NCI-H2227 (cell line): ENCODE results near the gene DUOX2.
"Not testable (repeated sequence)": the region's sequence is repeated elsewhere in the genome, so short reads cannot be mapped to it uniquely, and the experiment has no call there.

Source experiments
- DNase-seq: peaks from one replicate; lab custom pipeline; 2025; ENCODE audit not compliant: unreplicated experiment; lab: John Stamatoyannopoulos, UW

The DUOX2 gene

DNA sequence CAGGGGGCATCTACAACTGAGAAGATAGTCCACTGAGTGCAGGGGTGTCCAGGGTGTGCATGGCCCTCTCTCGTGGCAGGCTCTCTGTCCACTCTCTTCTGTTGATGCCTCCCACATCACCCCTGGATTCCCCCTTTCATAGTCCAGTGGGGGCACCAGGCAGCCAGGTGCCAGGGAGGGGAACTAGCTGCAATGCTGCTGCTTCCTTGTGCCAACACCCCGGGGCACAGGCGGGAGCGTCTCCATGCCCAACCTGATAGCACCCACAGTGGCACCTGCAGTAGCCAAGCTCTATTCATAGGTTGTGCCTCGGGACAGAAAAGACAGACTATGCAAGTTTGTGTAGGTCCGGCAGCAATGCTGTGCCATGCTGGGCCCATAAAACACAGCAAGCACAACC, 11.7 kb downstream of the DUOX2 start:
- no peak for DNase-seq

DNA sequence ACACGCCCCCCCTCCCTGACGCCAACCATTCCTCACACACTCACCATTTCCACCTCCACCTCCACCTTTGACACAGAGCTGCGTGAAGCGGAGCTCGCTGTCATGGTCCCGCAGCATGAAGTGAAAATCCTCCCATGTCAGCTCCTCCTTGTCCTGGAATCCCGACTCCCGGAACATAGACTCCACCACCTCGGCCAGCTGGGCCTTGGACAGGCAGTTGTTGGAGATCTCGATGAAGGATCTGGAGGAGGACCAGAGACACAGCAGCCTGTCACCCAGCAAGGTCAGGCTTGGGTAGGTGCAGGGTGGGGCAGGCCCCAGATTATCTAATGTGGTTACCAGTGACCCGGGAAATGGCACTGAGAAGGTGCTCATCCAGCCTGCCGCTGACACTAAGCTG, 12.2 kb downstream of the DUOX2 start:
- no peak for DNase-seq

DNA sequence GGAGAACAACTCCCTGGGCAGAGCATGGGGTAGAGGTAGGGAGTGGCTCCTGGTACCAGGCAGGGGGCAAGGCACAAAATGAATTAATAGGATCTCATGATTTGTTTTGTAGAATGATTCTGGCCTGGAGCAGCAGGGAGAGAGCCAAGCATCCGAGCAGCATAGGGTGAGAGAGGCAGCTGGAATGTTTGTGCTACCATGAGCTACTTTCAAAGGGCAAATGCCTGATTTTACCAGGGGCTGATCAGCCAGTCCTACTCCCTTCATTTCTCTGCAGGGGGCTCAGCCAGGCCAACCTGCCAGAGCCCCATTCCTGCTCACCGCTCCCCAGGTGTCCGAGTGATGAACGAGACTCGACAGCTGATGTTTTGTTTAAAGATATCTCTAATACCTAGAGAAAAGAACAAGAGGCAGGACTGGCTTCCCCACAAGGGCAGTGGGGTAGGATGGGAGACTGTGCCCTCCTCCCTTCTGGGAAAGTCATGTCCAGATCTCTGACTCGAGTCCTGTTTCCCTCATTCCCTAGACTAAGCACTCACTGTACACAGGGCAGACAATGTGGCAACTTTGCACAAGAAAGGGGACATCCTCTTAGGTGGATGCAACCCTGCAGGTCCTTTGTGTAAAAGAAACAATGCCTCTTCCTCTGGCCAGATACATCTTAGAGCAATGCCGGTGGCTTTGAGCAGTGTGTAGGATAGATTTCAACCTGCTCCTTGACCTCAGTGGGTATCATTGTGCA, 12.9 kb downstream of the DUOX2 start:
- no peak for DNase-seq

DNA sequence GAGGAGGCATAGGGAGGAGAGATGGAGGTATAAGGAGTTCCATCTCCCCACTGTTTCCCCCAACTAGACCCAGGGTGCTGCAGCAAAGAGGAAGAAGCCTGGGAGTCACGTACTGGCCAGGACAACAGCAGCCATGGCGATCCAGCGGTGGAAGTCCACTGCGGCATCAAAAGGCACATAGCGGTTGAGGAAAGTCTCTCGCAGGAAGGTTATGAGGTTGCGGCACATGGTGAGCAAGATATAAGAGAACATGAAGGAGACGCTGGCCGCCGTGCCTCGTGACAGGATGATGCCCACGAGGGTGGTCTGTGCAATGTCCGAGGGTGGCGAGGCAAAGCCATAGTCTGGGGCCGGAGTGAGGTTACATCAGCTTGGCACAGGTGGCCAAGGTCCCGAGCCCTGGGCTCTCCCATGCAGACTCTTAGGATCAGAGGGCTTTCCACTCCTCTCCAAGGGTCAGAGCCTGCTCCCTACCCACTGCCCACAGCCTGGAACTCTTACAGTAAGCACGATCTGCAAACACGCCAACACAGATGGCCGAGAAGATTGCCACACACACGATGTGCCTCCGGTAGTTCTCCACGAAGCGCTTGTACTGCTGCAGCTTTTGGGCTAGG, 14.3 kb downstream of the DUOX2 start:
- no peak for DNase-seq

DNA sequence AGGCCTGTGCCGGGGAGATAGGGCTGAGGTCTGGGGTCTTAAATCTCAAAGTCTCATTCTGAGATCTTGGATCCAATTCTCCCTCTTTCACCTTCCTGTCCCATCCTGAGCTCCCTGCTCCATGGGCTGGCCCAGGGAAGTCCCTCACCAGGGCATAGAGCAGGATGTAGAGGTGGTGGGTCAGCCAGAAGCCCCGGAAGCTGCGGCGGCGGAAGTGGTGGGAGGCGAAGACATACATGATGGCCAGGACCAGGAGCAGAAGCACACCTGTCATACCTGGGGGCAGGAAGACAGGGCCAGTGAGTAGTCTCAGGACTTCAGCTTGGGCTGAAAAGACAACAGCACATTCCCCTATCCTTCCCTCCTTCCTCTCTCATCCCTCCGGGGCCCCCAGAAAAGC, 16.5 kb downstream of the DUOX2 start:
- DNase-seq, result no peak

DNA sequence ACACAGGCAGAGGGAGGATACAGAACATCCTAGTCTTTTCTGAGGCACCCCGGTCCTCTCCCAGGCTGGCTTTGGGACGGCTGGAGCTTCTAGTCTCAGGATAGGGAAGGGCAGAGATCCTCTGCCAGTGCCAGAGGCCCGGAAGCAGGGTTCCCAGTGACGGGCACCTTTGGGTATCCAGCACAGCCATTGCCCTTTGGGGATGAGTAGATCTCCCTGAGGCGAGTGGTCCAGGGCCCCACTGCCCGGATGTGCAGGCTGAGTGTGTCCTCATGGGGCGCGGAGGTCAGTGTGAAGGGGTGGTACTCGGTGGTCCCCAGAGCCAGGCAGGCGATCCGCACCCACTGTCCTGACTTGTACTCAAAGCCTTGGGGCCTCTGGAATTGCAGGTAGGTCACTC, 18.3 kb downstream of the DUOX2 start:
- DNase-seq, result no peak

DNA sequence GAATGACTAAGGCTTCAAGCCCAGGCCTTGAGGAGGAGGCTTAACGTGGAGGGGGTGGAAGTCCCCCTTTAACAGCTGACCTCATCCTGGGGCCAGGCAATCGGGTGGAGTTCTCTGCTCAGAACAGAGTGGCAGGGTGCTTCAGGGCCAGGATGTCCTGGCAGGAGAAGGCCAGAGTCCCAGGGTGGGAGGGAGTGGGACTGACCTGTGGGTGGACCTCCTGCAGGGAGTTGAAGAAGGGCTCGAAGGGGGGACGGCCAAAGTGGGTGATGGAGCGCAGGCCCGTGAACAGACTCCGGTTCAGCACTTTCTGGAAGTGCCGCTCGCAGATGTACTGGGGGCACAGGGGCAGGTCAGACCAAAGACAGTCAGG, 19.6 kb downstream of the DUOX2 start:
- no peak for DNase-seq

DNA sequence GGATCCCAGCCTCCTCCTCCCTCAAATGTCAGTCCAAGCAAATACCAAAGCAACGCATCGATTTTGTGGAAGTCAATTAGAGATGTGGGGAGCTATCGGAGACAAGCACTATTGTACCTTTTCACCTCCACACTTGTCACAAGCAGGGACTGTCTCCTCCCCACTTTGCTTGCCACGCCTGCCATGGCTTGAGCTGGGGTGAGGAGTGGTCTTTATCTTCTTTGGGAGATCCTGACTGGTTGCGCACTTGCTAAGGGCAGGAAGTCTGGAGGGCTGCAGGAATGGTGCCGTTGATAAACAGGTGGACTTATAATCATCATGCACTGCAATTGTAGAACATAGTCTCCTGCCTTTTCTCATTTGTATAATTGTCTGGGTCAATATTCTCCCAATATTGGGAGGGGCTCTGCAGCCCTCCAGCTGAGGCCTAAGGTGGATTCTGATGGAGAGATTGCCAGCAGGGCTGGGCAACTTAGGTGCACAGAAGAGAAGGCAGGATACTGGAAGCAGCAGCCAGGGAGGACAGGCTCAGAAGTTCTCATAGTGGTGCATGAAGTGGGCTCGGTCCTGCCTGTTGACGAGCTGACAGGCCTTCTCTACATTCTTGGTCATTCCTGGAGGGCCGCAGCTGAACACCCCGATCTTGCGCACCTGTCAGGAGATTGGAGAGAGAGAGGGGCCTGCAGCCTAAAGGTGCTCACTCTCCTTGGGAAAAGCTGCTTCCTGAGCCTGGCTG, 20.2 kb downstream of the DUOX2 start:
- DNase-seq, result no peak

DNA sequence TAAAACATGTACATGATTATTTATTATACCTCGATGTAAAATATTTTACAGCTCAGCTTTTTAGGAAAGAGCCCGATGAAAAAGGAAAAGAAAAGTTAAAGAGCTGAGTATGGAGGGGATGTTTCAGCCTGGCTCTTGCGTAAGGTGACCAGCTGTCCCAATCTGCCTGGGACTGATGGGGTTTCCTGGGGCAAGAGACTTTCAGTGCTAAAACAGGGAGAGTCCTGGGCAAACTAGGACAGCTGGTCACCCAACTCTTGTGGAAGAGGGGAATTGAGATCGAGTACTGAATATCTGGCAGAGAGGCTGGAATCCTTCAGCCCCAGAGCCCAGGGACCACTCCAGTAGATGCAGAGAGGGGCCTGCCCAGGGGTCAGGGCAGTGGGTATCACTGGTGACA, 21.0 kb downstream of the DUOX2 start:
- DNase-seq, result no peak

DNA sequence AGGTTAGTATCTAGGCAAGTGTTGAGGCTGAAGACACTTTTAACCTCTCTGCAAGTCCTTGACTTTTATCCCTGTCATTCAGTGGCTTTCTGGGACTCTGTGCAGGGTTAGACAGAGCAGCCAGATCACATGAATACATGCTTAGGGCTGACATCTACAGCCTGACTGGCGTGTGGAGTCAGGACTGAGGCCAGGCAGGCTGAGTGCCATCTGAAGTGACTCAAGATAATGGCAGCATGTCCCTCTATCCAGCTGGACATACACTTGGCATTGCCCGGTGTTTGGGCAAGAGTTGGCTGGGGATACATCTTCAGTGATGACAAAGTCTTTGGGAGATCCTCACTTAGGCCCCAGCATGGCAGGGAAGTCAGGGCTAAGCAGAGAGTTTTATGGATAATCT, 22.4 kb downstream of the DUOX2 start:
- no peak for DNase-seq

DNA sequence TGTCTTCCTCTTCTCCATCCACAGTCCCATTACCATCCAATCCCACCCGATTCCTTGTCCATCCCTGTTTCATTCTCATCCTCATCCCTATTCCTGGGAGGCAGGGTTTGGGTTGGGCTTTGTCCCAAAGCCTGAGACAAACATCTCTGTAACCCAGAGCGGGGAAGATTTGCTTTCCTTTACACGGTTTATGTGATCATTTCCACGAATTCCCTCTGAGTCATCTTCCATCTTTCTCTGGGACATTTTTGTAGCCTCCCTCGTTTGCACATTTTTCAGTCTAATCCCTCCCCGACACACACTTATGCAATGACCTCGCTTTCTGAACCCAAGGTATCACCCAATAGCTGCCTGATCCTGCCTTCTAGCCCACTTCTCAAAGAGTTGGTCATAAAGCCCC, 22.8 kb downstream of the DUOX2 start:
- DNase-seq, result no peak

DNA sequence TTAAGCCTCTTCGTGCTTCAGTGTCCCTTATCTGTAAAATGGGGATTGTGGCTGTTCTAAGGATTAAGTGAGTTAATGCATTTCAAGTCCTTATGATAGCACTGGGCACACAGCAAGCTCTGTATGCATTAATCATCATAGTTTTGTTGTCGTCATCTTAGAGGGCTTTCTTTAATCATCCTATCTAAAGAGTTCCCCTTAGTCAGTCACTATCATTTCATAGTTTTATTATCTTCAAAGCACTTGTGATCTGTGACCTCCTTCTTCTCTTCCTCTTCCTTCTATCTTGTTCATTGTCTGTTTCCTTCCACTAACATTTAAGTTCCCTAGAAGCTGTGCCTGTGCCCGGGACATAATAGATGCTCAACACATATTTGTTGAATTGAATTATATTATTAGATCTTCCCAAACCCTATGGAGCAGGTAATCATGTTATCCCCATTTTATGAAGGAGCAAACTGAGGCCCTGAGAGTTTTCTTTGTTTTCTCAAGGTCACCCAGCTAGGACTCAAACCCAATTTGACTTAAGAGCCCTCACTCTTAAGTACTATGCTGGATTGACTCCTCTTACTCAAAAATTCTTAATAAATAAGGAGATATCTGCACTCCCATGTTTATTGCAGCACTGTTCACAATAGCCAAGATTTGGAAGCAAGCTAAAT, 24.1 kb downstream of the DUOX2 start:
- no peak for DNase-seq

DNA sequence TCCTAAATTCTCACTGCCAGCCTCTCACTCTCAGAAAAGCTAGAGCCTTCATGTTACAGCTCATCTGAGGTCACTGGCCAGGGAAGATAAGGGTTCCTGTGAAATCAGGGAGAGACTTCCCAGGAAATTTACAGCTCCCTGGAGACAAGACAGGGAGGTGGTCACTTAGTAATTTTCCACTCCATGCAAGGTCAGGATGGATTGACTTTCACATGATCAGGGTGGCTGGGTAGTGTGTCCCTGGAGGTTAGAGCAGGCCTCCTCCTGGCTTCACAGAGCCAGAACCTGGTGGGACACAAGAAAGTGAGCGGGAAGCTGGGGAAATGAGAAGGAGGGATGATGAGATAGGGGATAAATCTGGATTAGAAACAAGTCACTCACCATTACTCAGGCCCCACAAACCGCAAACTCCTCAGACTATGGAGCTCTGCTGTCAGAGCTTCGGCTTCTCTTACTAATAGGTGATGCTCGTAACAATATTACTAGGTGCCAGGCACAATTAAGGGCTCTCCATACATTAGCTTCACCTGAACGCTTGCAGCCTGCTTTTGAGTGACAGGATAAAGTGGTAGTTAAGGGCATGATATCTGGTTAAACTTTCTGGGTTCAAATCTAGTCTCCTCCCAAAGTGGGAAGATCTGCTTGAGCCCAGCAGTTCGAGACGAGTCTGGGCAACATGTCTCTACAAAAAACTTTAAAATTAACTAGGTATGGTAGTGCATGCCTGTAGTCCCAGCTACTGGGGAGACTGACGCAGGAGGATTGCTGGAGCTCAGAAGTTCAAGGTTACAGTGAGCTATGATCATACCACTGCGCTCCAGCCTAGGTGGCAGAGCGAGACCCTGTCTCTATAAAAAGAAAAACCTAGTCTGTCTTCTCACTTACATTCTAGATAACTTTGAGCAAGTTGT, 24.9 kb downstream of the DUOX2 start:
- DNase-seq, result no peak

DNA sequence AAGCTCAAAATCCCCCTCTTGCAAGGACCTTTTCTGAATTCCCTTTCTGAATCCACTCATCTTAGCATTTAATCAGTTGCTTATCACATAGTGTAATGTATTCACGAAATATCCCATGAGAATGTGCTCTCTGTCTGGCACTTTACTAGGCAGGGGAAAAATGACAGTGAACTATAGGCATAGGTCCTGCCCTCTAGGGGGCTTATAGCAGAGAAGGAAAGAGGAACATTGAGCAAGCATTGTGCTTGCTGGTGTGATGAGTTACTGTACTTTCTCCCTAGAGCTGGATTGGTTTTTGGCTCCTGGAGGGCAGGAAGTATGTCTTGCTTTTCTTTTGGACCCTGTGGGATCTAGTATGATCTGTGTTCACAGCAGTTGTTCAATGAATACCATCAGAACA, 26.5 kb downstream of the DUOX2 start:
- no peak for DNase-seq

DNA sequence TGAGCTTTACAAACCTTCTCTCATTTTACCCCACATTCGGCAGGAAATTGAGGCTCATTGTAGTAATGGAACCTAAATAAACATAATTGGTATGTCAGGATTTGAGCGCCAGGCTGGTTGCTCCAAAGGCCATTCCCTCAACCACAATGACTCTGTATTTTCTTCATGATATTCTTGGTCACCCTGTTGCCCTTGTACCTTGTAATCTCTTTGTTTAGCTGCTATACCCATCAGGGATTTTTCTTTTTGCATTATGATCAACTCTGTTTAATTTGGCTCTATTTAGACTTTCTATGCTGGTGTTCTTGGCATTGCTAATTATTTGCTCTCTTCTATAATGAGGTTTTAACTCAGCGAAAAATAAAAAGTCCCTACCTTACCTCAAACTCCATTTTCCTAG, 29.8 kb downstream of the DUOX2 start:
- DNase-seq, result no peak

DNA sequence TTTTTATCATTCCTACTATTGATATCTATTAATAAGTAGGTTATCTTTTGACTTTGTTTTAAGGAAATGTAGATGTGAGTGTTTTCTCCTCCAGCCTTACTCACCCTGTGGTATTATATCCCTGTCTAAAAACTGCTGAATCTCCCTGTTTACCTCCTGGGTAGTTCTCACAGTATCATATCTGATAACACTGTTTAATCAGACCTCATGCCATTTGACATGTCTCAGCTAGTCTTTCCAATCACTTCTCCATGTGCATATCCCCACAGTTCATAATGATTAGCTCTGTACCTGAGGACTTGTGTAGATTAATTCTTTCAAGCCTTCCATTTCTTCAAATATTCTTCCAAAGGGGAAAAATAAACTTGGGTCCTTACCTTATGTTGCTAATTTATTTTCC, 30.7 kb downstream of the DUOX2 start:
- DNase-seq, result no peak

DNA sequence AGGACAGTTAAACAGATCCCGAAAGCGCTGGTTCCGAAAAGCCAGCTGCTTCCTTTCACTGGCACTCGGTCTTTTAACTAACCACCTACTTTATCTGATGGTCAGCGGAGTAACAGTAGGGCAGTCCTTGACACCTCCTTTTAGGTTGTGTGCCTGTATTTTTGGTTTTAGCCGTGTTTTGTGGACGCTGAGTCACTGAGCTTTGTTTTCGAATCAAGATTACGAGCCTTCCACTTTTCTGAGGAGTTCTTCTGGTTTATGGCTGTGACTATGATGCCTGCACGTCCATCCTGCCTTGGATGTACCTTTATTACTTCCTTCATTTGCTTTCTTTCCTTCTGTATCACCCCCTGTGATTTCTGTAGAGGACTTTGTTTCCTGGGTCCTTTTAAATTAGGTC, 31.6 kb downstream of the DUOX2 start:
- not testable (repeated sequence) for DNase-seq

DNA sequence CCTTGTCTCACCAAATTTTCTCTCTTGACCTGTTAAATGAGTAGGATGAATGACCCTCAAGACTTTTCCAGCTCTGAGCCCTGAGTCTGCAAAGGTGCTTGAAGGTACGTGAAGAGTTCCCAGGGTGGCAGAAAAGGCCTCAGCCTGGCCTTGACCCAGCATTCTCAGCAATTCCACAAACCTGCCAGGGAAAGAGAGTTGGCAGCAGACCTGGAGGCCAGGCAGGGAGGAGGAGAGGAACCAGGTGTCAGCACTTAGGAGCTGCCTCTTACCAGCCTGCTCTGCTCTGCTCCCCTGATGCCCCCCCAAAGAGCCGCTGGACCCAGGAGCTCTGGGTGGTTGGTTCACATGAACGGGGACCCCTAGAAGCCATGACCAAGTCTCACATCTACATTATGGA, 33.4 kb downstream of the DUOX2 start:
- DNase-seq, result not testable (repeated sequence)

DNA sequence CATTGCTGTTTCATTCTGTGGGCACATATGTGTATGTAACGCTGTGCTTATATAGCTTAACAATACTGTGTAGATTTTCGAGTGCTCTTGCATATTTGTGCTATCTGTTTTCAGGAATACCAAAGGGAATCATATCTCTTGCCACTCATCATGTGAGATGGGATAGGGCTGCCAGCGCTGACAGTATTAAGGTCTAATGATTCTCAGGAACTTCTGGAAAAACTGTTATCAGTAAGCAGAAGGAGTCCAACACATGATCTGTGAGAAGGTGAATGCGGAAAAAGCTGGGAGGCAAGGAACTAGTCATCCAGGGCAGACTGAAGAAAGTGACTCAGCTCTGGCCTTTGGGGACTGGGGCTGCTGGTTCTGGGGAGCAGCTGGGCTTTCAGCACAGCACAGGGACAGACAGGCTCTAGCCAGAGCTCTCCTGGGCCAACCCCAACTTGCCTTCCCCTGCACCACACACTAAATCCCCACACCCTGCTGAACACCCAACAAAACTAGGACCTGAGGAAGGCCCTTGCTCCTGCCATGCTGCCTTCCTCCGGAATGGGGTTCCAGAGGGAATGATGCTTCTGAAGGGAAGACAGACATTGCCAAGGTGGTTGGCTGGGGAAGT, 34.2 kb downstream of the DUOX2 start:
- not testable (repeated sequence) for DNase-seq

DNA sequence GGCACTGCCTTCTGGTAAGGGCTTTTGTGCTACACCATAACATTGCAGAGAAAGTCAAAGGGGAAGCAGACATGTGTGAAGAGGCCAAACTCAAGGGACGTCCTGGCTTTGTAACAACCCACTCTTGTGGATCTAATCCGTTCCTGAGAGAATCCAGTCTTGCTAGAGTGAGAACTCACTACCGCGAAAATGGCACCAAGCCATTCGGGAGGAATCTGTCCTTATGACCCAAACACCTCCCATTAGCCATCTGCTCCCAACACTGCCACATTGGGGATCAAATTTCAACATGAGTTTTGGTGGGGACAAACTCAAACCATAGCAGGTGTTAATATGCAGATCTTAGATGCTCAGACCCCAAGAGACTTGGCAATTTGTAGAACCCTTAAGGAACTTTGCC, 34.8 kb downstream of the DUOX2 start:
- DNase-seq, result not testable (repeated sequence)
